HG03520 (cell line): ENCODE data around the gene FILIP1L.

ENCODE experiments used
- ATAC-seq: cut with Tn5 transposase; IDR thresholded peaks from one replicate; pipeline ENCODE4 v1.9.1; 2021; ENCODE audit warnings: mild to moderate bottlenecking, moderate library complexity; ENCODE audit not compliant: unreplicated experiment

Gene FILIP1L

GRCh38 chr3:99955773-99956562 is 158.3 kb downstream of the FILIP1L start:
- no peak for ATAC-seq

GRCh38 chr3:99954914-99955644 is 159.2 kb downstream of the FILIP1L start:
- ATAC-seq: no peak

GRCh38 chr3:99953596-99953995 is 160.7 kb downstream of the FILIP1L start:
- ATAC-seq: no peak

- no peak for ATAC-seq
These were observed 162.0 kb downstream of the FILIP1L start for GRCh38 chr3:99952306-99952705.

- no peak for ATAC-seq
These were observed 162.6 kb downstream of the FILIP1L start for GRCh38 chr3:99951701-99952100.

GRCh38 chr3:99950921-99951320 is 163.4 kb downstream of the FILIP1L start:
- ATAC-seq: no peak

- ATAC-seq: no peak
These were observed 164.2 kb downstream of the FILIP1L start for GRCh38 chr3:99949956-99950670.

- ATAC-seq: no peak
These were observed 165.7 kb downstream of the FILIP1L start for GRCh38 chr3:99948467-99949089.

- no peak for ATAC-seq
These were observed 166.9 kb downstream of the FILIP1L start for GRCh38 chr3:99947356-99947755.

GRCh38 chr3:99945328-99945995 is 168.8 kb downstream of the FILIP1L start:
- ATAC-seq: no peak

GRCh38 chr3:99943931-99944761 is 170.2 kb downstream of the FILIP1L start:
- ATAC-seq: no peak

GRCh38 chr3:99941211-99941610 is 173.1 kb downstream of the FILIP1L start:
- ATAC-seq: no peak

- no peak for ATAC-seq
These were observed 174.0 kb downstream of the FILIP1L start for GRCh38 chr3:99940350-99940749.

- ATAC-seq: no peak
These were observed 174.4 kb downstream of the FILIP1L start for GRCh38 chr3:99939876-99940275.

GRCh38 chr3:99938270-99938911 is 175.9 kb downstream of the FILIP1L start:
- ATAC-seq: no peak

GRCh38 chr3:99934975-99935797 is 179.1 kb downstream of the FILIP1L start:
- no peak for ATAC-seq

- no peak for ATAC-seq
These were observed 180.1 kb downstream of the FILIP1L start for GRCh38 chr3:99933971-99934750.

- ATAC-seq: no peak
These were observed 183.2 kb downstream of the FILIP1L start for GRCh38 chr3:99931059-99931458.
